HG03066 (cell line): ENCODE results near the gene MPV17L.
"Not testable (repeated sequence)": the region's sequence is repeated elsewhere in the genome, so short reads cannot be mapped to it uniquely, and the experiment has no call there.

Source experiments
- ATAC-seq: cut with Tn5 transposase; IDR thresholded peaks from one replicate; pipeline ENCODE4 v1.9.1; 2021; ENCODE audit warnings: low read depth; ENCODE audit not compliant: unreplicated experiment

Gene MPV17L

GRCh38 chr16:15446901-15447300 lies 51.3 kb downstream of the MPV17L start:
- ATAC-seq, result no peak

DNA sequence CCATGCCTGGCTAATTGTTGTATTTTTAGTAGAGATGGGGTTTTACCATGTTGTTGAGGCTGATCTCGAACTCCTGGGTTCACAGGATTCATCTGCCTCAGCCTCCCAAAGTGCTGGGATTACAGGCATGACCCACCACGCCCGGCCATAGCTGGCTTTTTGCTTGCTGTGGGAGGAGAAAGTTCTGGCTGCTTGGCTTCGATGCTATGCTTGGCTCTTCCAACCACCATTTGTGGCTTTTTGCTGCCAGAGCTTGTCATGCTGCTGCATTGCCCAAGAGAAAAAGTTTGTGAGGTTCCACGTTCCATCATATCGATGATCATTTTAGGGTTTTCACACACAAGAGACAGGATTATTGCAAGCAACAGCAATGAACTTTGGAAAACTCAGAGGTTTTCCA lies 55.1 kb downstream of the MPV17L start:
- no peak for ATAC-seq

GRCh38 chr16:15451098-15451731 lies 55.7 kb downstream of the MPV17L start:
- ATAC-seq, result no peak

DNA sequence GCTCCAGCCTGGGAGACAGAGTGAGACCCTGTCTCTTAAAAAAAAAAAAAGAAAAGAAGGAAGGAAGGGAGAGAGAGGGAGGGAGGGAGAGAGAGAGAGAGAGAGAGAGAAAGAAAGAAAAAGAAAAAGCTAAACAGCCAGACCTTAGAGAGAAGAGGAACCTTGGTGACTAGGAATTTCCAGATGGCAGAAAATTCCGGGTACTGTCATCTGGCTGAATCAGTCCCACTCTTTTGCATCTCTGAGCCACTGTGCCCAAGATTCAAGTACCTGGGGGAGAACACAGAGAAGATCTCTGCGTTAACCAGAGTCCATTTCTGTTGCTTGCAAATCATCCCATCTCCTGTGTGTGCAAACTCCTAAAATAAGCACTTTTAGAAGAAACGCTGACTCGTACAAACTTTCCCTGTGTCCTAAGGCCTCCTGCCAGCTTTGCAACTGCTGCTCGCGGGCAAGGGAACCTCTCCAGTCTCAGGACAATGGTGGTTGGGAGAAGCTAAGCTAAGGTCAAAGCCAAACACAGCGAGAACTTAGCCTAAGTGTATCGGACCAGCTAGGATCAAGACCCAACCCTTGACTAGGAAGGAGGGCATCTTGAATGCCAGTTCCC lies 56.8 kb downstream of the MPV17L start:
- ATAC-seq, result no peak

DNA sequence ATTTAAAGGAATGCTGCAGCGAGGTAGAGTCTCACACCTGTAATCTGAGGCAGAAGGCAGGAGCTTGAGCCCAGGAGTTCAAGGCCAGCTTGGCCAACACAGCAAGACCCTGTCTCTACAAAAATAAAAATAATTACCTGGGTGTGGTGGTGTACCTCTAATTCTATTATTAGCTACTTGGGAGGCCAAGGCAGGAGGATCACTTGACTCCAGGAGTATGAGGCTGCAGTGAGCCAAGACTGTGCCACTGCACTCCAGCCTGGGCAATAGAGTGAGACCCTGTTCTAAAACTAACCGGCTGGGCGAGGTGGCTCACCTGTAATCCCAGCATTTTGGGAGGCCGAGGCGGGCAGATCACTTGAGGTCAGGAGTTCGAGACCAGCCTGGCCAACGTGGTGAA lies 57.7 kb downstream of the MPV17L start:
- ATAC-seq, result not testable (repeated sequence)

GRCh38 chr16:15454933-15455332 lies 59.4 kb downstream of the MPV17L start:
- not testable (repeated sequence) for ATAC-seq

DNA sequence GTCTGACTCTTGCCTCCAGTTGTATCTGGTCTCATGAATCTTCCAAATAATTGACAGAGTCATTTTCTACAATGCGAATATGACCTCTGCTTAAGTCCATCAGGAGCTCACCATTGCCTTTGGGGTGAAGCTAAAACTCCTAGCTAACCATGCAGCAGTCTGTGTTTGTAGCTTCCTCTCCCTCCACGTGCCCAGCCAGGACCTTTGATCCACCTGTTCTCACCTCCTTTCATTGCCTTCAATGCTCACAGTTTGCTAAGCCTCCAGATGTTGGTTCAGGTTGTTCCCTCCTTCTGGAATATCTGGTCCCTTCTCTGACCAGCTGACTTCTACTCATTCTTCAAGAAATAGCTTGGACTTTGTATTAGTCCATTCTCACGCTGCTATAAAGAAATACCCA lies 61.8 kb downstream of the MPV17L start:
- ATAC-seq, result no peak

- no peak for ATAC-seq
Measured at GRCh38 chr16:15457958-15458357, 62.4 kb downstream of the MPV17L start.

GRCh38 chr16:15459791-15460190 lies 64.2 kb downstream of the MPV17L start:
- no peak for ATAC-seq

GRCh38 chr16:15460601-15461000 lies 65.0 kb downstream of the MPV17L start:
- no peak for ATAC-seq

GRCh38 chr16:15461376-15461775 lies 65.8 kb downstream of the MPV17L start:
- ATAC-seq, result no peak
